Measurements from ENCODE around the gene RAX2.

DNA sequence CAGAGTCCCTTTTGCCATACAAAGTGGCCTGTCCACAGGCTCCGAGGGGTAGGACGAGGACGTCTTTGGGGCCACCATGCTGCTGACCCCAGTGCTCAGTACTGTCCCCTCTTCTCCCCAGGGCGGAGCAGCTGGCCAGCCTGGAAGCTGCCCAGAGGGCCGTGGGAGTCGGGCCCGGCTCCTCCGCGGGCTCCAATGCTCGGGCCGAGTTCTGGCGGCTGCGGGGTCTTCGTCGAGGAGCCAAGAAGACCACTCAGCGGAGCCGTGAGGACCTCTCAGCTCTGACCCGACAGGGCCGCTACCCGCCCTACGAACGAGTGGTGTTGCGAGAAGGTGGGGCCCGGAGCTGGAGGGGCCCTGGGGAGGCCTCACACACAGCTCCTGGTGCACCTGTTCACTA lies 31.6 kb downstream of the RAX2 start:
- TF ChIP-seq PHF8 (conservative IDR thresholded peaks at IDR 0.05; ENCODE audit: low read depth, low read length) (no peak), ZNF274 (IDR thresholded peaks at IDR 0.05; ENCODE audit: borderline replicate concordance, extremely low read depth, low read length) (no peak), BRCA1 (IDR thresholded peaks at IDR 0.05; ENCODE audit: low read depth, low read length) (no peak), RAD21 (IDR thresholded peaks at IDR 0.05 in 1 of 2, conservative IDR thresholded peaks at IDR 0.05 in 1 of 2; ENCODE audit: low read depth in 2 of 2, low read length in 2 of 2) (no peak), BACH1 (IDR thresholded peaks at IDR 0.05; ENCODE audit: low read length) (no peak), EP300 (IDR thresholded peaks at IDR 0.05; ENCODE audit: borderline replicate concordance in 1 of 2, low read depth in 2 of 2, low read length in 2 of 2) (no peak)
- TF ChIP-seq, protein P1, sequence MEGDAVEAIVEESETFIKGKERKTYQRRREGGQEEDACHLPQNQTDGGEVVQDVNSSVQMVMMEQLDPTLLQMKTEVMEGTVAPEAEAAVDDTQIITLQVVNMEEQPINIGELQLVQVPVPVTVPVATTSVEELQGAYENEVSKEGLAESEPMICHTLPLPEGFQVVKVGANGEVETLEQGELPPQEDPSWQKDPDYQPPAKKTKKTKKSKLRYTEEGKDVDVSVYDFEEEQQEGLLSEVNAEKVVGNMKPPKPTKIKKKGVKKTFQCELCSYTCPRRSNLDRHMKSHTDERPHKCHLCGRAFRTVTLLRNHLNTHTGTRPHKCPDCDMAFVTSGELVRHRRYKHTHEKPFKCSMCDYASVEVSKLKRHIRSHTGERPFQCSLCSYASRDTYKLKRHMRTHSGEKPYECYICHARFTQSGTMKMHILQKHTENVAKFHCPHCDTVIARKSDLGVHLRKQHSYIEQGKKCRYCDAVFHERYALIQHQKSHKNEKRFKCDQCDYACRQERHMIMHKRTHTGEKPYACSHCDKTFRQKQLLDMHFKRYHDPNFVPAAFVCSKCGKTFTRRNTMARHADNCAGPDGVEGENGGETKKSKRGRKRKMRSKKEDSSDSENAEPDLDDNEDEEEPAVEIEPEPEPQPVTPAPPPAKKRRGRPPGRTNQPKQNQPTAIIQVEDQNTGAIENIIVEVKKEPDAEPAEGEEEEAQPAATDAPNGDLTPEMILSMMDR (IDR thresholded peaks at IDR 0.05; ENCODE audit: control extremely low read depth in 1 of 3, insufficient read depth in 1 of 3, low read depth in 1 of 3, low read length in 3 of 3): no peak
- TF ChIP-seq, protein P2, sequence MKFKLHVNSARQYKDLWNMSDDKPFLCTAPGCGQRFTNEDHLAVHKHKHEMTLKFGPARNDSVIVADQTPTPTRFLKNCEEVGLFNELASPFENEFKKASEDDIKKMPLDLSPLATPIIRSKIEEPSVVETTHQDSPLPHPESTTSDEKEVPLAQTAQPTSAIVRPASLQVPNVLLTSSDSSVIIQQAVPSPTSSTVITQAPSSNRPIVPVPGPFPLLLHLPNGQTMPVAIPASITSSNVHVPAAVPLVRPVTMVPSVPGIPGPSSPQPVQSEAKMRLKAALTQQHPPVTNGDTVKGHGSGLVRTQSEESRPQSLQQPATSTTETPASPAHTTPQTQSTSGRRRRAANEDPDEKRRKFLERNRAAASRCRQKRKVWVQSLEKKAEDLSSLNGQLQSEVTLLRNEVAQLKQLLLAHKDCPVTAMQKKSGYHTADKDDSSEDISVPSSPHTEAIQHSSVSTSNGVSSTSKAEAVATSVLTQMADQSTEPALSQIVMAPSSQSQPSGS (IDR thresholded peaks at IDR 0.05; ENCODE audit: low read length): no peak
